HG02981 (cell line): ENCODE results near the gene RSRP1.

Experiments used
- ATAC-seq: cut with Tn5 transposase; IDR thresholded peaks from one replicate; pipeline ENCODE4 v1.9.1; 2021; ENCODE audit warnings: mild to moderate bottlenecking, moderate library complexity; ENCODE audit not compliant: unreplicated experiment

Gene RSRP1

DNA sequence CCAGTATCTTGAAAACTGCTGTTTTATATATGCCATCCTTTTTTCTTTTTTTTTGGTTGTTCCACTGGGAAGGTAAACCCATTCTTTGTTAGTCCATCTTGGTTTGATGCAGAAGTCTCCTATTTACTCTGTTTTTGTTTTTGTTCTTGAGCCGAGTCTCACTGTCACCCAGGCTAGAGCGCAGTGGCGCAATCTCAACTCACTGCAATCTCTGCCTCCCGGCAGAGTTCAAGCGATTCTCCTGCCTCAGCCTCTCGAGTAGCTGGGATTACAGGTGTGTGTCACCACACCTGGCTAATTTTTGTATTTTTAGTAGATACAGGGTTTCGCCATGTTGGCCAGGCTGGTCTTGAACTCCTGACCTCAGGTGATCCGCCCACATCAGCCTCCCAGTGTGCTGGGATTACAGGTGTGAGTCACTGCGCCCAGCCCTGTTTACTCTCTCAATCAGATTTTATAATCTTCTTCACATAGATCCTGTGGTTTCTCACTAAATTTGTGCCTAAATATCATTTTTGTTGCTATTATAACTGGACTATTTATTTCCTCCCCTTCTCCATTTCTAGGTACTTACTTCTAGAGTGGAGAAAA lies 27.5 kb downstream of the RSRP1 start:
- ATAC-seq = no peak

DNA sequence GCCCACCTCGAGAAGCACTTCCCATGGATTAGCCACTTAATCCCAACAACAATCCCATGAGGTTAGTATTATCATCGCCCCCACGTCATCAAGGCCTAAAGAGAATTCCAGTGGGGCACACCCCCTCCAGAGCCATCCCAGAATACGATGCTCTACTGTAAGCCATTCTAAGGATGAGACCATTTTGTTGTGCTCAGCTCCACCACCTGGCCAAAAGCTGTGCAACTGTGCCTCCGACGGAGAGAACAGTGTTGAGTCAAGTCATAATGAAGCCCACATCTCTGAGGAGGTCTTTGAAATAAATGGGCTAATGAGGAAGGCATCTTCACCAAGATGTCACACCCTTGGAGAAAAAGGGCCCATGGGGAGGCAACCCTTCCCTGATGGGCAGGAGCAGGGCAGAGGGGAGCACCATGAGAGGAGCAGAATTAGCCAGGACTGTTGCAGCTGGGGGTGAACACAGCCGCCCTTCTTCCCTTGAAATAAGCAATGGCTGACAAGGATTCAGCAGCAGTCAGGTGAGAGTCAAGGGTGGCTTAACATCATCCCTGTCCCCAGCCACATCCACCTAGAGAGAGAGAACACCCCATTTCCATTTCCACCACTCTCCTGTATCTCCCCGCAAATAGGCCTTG lies 29.5 kb downstream of the RSRP1 start:
- no peak for ATAC-seq

DNA sequence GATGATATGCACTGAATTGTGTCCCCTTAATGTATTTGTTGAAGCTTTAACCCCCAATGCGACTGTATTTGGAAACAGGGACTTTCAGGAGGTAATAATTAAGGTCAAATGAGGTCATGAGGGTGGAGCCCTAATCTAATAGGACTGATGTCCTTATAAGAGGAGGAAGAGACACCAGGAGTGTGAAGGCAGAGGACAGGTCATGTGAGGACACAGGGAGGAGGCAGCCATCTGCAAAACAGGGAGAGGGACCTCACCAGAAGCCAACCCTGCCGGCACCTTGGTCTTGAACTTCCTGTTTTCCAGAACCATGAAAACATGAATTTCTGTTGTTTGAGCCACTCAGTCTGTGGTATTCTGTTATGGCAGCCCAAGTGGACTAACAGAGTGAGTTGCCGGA lies 30.2 kb downstream of the RSRP1 start:
- no peak for ATAC-seq

DNA sequence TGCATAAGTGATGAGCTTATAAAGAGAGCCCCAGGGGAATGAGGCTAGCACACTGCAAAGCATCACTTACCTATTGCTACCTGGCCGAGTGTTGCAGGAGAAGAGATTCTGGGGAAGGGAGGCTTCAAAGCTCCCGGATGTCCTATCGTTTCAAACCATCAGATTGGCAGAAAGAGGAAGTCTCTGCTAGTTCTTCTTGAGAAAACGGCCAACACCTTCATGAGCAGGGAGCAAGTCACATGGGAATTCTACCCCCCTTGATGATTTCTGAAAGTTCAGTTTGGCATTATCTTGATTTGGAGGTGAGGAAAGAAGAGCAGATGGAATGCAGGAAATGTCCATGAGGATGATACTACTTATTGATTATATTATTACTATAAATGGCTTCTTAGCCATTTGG lies 31.1 kb downstream of the RSRP1 start:
- no peak for ATAC-seq

DNA sequence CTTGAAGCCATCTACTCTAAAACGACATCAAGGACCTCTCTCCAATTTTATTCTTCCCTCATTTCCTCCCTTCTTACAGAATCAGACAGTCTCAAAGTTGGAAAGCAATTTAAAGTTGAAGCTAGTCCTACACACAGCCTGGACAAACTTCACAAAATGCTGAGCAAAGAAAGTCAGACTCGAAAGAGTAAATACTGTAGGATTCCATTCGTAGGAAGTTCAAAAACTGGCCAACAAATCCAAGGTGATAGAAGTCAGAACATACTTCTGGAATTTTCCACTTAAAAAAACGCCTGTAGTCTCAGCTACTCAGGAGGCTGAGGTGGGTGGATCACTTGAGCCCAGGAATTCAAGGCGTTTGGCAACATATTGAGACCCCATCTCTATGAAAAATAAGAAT lies 34.5 kb downstream of the RSRP1 start:
- ATAC-seq = no peak

DNA sequence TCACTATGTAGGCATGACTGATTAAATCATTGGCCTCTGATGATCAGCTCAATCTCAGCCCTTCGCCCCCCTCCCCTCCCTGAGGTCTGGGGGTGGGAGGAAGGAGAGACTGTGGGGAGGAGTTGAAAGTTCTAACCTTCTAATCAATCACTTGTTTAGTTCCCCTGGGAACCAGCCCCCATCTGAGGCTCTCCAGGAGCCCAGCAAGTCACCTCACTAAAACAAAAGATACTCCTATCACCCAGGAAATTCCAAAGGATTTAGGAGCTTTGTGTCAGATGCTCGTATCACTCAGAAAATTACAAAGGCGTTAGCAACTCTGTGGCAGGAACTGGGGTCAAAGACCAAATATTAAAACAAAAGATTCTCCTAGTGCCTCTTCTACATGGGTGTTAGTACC lies 36.5 kb downstream of the RSRP1 start:
- no peak for ATAC-seq

DNA sequence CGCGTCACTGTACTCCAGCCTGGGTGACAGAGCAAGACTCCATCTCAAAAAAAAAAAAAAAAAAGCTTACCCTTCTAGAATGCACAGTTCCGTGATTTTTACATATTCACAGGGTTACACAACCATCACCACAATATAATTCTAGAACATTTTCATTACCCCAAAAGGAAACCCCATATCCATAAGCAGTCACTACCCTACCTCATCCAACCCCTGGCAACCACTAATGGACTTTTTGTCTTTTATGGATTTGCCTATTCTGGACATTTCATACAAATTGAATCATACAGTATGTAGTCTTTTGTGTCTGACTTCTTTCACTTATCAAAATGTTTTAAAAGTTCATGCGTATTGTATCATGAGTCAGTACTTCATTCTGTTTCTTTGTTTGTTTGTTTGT lies 37.7 kb downstream of the RSRP1 start:
- no peak for ATAC-seq

DNA sequence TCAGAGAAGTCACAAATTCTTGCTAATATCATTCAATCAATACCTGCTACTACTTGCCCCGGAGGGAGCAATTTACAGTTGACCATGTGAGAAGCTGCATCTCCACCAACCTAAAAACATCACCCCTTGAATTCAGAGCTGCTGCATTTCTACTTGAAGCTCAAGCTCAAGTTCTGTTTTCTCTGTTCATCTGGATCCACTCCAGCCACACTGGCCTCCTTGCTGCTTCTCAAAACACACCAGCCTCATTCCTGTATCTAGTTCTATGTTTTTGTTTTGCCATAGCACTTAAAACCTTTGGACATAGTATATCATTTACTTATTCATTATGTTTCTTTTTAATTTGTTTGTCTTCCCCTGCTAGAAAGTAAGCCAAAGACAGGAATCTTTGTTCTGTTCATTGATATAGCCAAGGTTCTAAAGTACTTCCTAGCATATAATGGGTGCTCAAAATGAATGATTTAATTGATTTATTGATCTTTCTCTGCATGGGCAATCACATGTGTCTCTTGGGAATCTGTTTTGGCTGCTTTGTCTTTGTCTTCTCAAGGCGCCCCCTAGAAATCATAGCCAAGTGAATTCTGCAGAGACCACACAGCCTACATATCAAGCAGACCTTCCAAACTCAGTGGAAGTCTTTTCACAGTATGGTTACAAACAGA lies 38.6 kb downstream of the RSRP1 start:
- ATAC-seq = no peak

DNA sequence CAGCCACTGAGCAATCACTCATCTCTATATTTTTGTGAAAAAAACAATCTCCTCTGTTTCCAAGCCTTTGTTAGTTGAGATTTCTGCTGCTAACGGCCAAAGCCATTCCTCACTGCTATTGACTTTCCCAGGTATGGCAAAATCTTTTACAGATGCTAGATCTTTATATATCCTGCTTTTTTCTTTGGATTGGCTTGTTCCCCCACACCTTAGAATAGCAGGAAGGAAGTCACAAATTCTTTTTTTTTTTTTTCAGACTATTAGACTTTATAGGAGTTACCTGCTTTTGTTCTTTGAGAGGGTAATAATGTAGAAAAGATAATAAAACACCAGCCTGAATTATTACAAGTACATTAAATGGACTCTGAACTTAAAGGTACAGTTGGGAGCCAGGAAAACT lies 39.2 kb downstream of the RSRP1 start:
- no peak for ATAC-seq

DNA sequence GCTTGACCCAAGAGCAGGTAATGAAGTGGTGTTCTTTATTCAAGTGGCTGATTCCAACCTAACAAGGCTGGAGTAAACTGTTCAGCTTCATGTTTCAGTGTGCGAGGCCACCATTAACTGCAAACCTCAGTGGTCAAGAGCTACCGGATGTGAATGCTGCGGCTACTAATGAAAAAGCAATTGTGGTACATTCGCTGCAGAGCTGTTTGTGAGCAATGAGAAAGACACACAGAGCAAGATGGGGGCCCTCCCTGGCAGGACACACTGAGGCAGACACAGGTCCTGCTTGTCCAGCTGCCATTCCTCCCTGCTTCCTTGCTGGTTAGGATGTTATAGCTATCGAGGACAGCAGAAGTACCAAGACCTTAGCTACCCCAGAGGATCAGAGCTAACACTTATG lies 41.1 kb downstream of the RSRP1 start:
- ATAC-seq = no peak

DNA sequence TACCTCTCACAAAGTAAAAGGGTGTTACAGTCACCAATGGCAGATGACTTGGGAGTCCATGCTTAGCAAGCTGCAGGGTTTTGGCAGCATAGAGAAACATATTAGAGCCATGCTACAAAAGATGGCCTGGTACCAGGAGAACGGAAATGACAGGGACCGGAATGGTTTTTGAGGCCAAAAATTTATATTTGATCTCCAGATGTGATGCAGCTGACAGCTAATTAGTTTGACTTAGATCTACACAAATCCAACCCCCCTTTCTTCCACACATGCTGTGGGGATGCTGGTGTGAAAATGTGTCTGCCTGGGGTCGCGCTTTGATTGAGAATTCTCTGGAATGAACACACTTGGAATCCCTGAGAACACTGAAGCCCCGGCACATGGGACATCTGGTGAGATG lies 41.5 kb downstream of the RSRP1 start:
- no peak for ATAC-seq

DNA sequence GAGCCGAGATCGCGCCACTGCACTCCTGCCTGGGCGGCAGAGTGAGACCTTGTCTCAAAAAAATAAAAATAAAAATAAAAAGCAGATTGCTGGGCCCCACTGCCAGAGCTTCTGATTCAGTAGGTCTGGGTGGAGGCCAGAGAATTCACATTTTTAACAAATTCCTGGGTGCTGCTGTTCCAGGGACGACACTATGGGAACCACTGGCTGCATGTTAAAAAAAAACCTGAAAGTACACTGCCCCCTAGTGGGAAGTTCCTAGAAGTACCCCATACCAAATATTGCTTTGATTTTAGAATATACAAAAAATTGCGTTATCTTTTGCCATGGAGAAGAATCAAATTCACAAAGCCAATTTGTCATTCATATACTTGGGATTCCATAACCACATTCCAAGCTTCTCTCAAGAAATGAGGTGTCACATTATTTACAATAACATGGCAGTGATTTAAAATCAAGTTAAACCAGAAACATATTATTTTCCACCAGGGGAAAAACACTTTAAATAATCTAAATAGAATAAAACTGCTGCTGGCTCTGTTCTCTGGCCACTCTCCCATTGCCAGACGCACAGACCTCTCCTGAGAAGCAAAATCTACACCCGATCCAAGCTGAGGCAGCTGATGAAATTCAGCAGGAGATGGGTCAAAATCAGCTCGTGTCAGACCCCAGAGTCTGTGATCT lies 42.3 kb downstream of the RSRP1 start:
- no peak for ATAC-seq

DNA sequence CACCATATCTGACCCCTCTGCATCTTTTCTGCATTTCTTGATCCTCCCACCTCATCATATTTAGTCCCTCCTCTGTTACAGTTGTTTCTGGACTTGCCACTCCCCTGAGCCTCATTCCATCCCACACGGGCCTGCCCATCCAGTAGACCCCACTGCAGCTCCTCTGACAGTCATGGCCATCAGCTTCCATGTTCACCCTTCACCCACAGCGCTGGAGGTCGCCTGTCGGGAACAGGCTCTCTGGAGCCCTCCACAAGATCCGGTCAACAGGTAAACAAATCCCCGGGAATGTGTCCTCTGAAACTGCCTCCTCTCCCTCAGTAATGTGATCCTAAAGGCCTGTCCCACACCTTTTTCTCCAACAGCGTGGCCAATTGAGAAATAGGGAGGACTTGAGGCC lies 46.2 kb downstream of the RSRP1 start:
- ATAC-seq = no peak

DNA sequence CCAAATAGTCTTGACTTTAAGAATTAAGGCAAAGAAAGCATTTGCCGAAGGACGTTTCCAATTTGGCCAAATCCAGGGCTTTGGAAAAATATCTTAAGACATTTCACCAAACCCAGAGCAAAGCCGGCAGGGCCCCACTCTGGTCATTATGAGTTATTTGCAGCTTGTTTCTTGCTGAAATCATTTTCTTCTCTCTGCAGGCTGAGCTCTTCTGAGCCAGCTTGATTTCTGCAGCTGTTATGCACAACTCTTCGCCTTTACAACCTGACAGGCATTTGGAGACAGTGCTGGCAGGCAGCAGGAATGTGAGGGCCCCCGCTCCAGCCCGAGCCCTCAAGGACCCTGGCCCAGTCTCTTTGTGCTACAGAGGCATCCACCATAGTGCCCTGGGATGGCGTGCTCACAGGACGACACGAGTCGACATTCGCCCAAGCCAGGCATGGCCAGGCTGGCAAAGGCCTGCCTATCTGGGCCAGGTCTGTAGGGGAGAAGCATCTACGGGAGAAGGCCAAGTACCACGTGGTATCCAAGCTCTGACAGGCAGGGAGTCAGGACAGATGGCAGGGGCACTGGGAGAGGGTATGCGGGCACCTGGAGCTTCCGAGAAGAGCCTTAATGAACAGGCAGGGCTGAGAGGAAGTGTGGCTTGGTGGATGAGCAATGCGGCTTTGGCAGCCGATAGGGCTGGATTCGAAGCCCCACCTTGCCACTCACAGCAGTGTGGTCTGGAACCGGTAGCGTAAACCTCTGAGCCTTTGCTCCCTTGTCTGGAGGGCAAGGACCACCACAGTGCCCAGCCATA lies 47.2 kb downstream of the RSRP1 start:
- no peak for ATAC-seq

DNA sequence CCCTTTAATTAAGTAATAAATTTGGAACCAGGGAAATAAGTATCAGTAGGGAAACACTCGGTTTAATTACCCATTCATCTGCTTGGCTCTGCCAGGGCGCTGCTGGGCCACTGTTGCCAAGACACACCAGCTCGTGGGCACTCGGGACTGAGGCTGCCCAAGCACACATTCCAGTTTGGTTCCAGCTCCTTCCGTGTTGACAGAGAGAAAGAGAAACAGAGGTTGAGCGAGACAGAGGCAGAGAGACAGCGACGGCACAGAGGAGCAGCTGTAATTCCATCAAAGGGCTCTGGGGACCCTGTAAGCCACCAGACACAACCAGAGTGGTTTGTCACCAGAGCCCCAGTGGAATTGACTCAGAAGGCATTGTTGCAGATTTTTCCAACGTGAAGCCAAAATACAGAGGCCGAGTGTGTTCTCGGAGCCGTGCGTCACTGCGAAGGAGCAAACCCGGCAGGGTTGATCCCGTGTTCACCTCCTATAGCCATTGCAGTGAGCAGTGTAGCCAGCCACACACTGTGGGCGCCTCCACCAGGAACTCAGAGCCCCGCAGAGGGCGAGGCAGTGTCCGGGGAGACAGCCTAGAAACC lies 48.5 kb downstream of the RSRP1 start:
- no peak for ATAC-seq

DNA sequence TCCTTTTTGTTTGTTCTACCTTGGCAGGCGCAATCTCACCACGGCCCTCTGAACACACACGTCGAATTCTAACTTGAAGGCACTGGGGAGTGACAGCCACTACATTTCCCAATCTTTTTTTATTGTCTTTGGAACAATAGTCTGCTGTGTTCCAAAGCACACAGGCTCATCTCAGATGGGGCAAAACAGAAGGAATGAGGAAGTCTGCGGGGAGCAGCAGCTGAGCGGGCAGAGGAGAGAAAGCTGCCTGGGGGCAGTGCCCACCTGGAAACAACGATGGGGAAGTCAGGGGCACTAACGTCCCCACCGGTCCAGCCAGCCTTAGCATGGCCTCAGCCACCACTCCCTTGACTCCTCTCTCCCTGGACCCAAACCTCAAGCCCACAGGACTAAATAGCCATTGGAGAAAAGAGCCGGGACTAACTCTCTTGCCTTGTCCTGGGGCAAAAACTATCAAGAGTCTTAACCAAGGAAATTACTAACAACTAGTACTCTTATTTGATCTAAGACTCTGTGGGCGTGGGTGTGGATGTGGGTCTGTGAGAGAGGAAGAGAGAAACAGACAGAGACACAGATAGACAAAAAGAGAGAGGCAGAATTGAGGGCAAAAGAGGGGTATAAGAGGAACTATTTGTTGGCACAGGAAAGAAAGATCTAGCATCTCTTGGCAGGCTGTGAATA lies 49.1 kb downstream of the RSRP1 start:
- no peak for ATAC-seq

DNA sequence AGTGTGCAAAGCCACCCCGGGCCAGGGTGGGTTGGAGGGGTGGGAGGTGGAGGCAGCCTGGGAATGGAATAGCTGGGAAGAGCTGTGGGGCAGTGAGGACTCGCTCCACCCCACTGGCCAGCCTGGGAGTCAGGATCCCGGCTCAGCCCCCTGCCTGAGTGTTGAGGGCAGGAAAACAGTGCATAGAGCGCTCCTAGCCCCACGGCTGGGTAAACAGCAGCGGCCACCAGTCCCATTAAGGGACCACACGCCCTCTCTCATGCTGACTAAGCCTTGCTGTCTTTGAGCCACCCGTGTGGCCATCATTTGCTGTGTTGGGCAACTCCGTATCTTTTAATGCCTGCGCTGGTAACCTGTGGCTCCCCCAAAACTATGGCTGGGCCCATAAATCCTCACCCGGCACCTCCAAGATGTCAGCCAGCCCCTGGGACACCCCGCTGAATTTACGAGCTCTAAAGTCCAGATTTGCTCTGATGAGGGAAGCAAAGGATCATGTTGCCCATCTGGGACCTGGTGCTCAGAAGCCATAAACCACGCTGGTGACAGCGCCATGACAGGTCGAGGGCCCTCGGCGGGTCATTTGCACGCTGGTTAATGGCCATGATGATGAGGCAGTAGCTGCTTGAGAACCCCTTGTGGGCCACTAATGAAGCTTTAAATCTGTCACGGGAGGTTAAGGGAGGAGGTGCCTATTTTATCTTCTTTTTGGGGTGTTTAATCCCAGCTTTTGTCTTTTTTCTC lies 49.8 kb downstream of the RSRP1 start:
- ATAC-seq = no peak

DNA sequence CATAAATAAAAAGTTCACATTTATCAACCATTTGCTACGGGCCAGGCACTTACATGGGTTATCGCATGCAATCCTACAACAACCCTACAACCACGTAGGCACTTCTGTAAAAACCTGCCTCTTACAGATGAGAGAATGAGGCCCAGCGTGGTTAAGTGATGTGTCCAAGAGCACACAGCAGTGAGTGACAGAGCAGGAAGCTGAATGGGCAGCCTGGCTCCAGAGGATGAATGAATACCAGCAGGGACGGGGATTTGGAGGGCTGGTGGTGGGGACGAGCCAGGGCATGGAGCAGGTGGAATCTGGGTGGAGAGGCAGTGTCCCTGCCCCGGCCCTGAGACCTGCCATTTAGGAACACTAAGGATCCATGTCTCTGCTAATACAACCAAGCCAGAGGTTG lies 50.4 kb downstream of the RSRP1 start:
- no peak for ATAC-seq

DNA sequence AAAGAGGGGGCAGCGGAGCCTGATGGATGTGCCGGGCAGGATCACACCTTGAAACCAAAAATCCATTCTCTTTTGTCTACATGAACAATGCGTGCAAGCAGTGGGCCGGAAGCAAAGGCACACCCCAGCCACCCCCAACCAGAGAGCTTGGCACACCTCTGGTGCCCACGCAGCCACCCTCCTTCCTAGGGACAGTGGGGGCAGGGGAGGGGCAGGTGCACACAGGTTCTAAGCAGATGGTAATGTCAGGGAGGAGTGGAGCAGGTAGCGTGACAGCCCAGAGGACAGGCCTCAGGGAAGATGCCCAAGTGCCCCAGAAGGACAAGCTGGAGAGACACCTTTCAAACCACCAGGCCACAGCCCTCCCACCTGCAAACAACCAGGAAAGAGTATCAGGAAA lies 51.4 kb downstream of the RSRP1 start:
- ATAC-seq = no peak

DNA sequence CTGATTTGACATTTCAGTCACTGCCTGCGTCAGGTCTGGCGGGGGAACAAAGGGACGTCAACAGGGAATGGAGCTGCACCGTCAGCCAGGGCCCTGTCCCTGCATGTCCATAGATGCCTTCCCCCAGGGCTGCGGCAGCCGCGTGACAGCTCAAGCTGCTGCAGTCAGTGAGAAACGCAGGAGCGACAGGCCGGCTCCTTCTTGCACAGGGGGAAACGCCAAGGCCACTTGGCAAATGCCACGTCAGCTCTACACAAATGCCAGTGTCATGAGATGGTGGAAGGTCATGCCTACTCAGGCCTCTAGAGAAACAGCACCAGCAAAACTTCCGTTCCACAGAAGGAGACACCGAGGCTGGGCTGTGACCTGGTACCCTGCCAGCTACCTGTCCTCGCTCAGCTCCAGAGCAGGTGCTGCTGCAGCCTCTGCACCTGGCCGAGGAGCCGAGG lies 52.7 kb downstream of the RSRP1 start:
- ATAC-seq = no peak
